ENCODE data around the gene KCTD1.
"Not testable (repeated sequence)": the region's sequence is repeated elsewhere in the genome, so short reads cannot be mapped to it uniquely, and the experiment has no call there.

Gene KCTD1

GRCh38 chr18:26456070-26456491 is 92.3 kb downstream of the KCTD1 start:
- DNase-seq: no peak

GRCh38 chr18:26455639-26456038 is 92.7 kb downstream of the KCTD1 start:
- DNase-seq: no peak

DNA sequence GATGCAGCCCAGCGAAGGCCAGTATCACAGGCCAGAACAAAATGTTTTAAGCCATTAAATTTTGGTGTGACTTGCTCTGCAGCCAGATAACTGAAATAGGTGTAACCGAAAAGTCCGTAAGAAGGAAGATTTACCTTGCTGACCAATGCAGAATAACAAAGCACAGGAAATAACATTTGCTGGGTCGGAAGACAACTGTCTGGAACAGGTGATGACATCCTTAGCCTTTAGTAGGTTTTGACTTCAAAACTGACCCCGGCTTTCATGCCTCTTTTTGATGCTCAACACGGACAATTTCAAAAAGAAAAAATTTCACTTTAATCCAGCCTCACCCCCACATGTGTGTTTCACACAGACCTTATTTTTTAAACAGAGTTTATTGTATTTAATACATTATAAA is 93.7 kb downstream of the KCTD1 start:
- DNase-seq: no peak

GRCh38 chr18:26454192-26454591 is 94.2 kb downstream of the KCTD1 start:
- no peak for DNase-seq

DNA sequence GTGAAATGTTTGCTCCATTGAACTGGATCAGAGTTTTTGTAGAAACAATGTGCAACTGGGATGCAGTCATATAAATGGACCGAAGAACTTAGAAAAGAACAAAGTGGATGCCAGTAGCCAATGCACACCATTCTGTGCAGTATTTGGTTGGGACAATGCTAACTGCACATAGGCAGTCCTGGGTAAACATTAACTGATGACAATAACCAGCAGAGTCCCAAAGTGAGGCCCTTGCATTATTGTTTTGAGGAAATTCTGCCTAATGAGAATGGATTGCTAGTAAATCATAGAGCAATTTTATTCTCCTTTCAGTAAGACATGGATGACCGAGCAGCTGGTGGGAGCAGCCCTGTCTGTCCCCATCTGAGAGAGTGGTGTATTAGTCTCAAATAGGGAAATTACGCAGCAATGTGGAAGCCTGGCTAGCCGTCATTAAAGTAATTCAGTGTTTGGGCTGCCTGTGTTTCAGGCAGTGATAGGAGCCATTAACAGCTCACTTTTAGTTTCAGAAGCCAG is 94.9 kb downstream of the KCTD1 start:
- no peak for DNase-seq

DNA sequence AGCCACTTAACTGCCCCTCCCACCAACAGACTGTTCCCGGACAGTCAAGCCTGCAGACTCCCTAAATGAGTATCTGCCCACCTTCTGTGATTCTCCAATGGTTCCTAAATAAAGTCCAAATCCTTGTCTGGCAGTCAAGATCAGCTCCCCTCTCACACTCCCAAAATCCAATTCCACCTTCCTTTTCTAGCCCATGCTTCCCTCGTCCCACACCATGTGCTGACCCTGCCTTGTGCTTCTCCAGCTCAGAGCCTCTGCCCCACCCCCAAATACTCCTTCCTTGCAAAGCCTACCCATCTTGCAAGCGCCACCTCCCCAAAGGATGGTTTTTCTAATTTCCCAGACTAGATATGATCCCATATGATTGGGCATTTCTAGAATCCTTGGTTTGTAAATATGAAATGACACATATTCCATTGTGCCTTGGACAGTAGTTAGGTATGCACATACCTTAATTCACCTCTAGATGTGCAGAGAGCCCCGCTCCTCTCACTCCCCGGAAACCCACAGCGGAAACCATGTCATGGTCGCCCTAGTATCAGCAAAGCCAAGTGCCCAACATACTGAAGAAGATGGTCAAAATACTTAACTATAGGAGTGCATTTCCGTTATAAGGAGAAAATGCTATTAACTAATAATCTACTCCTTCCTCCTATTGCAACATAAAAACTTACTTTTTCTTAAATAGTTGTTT is 97.2 kb downstream of the KCTD1 start:
- no peak for DNase-seq

GRCh38 chr18:26448714-26449159 is 99.6 kb downstream of the KCTD1 start:
- DNase-seq: no peak

- no peak for DNase-seq
Measured at GRCh38 chr18:26443853-26444252, 104.5 kb downstream of the KCTD1 start.

- DNase-seq: no peak
Measured at GRCh38 chr18:26442126-26442525, 106.2 kb downstream of the KCTD1 start.

- DNase-seq: no peak
Measured at GRCh38 chr18:26440644-26441043, 107.7 kb downstream of the KCTD1 start.

DNA sequence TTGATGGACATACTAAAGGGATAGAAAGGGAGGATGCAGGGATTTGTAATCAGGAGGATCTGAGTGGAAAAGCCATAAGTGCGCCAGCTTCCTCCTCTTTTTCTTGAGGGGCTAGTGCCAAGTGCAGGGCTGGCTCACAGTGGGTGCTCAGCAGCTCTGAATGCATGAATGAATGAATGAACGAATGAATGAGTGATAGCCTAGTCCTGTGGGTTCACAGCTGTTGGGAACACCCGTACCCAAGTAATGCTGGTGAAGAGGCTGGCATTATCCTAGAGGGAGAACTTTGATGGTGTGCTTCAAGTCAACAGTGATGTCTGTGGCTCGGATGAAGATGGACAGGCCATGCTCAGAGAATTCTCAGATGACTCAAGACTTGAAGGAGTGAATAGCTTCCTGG is 108.8 kb downstream of the KCTD1 start:
- no peak for DNase-seq

GRCh38 chr18:26438980-26439379 is 109.4 kb downstream of the KCTD1 start:
- DNase-seq: no peak

DNA sequence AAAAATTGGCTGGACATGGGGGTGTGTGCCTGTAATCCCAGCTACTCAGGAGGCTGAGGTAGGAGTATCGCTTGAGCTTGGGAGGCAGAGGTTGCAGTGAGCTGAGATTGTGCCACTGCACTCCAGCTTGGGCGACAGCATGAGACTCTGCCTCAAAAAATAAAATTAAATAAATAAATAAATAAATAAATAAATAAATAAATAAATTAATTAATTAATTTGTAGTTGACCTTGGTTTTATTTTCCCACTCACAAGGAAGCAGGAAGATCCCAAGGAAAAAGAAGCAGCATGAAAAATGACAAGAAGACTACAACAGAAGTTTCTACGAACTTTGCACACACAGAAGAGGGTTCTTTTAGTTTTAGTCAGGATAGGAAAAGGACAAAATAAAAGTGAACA is 110.7 kb downstream of the KCTD1 start:
- DNase-seq: not testable (repeated sequence)

- no peak for DNase-seq
Measured at GRCh38 chr18:26436176-26437051, 111.9 kb downstream of the KCTD1 start.

- no peak for DNase-seq
Measured at GRCh38 chr18:26435415-26436095, 112.8 kb downstream of the KCTD1 start.

DNA sequence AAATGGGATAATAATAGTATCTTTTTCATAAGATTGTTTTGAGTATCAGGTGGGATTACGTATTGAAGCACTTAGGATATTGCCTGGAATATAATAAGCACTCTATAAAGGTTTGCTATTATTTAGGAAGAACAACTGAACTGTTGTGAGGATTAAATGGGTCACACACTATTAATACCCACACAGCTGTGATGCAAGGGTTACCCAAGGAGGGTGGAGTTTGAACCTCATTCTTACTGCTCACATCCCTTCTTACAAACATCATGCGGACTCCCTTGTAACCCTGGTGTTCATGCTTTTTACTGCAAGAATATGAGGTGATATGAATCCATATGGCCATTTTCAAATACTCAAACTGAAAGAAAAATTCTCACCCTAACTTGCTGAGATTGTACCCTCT is 113.5 kb downstream of the KCTD1 start:
- no peak for DNase-seq

DNA sequence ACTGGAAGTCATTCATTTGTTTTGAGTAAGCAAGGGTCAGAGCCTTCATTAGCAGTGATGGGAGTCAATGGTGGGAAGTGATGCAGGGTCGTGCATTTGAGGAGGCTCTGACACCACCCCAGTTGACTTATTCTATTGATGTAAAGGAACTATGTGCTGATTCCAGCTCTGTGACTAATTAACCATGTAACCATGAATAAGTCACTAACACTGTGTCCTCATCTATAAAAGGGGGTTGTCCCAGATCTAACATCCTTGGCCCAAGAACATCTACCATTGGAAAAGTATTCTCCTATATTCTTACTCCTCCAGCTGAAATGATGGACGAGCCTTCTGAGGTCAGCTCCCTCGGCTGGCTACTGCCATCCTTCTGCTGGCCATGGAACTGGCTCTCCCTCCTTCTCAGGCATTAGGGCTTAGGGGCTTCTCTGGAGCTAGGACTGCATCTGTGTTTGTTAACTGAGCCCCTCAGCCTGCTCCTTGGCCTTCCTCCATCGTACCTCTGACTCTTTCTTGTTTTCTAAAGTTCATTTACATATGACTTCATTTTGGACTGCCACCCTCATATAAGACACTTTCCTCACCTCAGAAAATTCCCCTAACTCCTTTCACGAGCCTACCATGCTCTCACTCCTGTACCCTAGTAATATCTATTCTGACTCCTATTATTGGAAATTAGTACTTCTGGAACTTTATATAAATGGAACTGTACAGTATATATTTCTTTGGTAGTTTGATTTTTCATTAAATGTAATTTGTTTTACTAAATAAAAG is 115.5 kb downstream of the KCTD1 start:
- DNase-seq: no peak

DNA sequence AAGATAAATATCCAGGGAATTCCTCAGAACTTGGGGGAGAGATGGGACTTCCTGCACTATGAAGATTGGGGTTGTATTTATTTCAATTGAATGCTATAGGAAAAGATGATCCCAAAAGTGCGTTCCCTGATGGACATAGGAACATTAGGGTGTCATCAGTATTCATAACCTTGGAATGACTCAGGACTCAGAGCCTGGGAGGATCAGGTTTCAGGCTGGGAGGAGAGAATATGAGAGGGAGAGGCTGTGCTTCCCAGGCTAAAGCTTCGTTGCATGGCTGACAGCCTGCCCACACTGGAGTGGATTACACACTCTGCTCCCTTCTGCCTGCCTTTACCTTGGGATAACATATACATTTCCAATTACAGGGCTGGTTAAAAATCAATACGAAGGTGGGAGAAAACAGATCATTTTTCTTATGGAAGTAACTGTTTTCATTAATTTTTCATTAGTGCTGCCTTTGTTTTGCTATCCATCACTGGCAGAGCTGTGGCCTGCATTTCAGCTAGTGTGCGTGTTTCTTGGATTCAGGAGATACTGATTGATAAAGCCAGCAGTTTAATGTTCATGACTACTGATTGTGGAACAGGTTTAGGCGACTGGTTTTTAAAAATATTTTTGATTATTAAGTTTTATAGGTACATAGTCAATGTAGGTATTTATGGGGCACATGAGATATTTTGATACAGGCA is 118.7 kb downstream of the KCTD1 start:
- no peak for DNase-seq

DNA sequence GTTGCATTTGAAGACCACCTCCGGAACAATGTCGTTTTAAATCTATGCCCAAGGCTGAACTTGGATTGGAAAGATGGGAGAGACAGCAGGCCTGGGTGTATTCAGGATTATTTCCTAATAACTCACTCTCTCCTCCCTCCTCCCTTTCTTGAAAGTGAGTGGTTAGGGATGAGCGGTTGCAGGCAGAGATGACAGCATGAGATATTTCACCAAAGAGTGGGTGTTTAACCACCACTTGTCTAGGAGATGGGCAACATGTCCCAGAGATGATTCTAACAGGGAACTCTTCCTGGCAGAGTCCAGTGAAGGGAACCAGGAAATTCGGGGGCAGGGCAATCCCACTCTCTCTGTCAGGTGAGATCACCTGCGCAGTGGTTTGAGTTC is 123.2 kb downstream of the KCTD1 start:
- DNase-seq: no peak

- DNase-seq: no peak
Measured at GRCh38 chr18:26424428-26425147, 123.8 kb downstream of the KCTD1 start.

GRCh38 chr18:26422472-26423162 is 125.7 kb downstream of the KCTD1 start:
- no peak for DNase-seq

Measured in NCI-H146 (cell line).